RCC 7860 (cell line): ENCODE measurements around the gene DRD5.

Source experiments
- DNase-seq: peaks from one replicate; pipeline ENCODE4 v3.0.0-alpha.2; 2015; ENCODE audit warnings: low spot score
- FAIRE-seq: peaks from 2 replicates; lab custom pipeline; 2012; peaks lifted over from hg19 to GRCh38; lab: Jason Lieb, UNC

The DRD5 gene

GRCh38 chr4:9812501-9813340 is 31.3 kb downstream of the DRD5 start:
- FAIRE-seq = no peak
- no peak for DNase-seq

DNA sequence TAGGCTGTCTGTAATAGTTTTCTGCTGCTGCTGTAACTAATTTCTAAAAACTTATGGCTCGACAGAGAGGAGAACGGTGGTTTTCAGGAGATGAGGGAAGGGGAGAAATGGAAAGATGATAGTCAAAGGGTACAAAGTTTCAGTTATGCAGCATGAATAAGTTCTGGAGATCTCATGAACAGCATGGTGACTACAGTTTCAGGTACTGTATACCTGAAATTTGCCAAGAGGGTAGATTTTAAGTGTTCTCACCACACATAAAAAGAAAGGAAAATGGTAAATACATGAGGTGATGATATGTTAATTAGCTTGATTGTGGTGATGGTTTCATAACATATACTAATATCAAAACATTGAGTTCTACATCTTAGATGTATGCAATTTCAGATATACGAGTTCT is 34.9 kb downstream of the DRD5 start:
- no peak for DNase-seq
- no peak for FAIRE-seq

GRCh38 chr4:9820343-9820742 is 38.9 kb downstream of the DRD5 start:
- no peak for FAIRE-seq
- DNase-seq = no peak

- FAIRE-seq (no peak), DNase-seq (no peak)
These were observed 43.6 kb downstream of the DRD5 start for GRCh38 chr4:9825049-9825448.

DNA sequence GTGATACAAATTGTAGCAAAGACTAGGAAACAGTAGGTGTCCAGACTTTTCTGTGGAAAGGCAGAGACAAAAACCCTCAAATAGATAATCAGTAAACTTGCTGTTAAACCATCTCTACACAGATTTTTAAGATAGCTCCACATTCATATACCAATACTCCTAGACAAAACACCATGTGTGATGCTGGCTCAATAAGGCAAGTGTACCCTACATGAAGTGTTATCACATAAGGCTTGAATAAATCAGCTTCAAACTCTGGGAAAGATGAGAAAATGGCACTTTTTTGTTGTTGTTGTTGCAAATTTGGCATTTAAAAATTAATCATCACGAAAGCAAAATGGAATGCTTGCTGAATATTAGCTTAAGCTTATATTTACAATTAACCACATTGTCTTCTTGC is 45.1 kb downstream of the DRD5 start:
- DNase-seq (no peak), FAIRE-seq (no peak)

DNA sequence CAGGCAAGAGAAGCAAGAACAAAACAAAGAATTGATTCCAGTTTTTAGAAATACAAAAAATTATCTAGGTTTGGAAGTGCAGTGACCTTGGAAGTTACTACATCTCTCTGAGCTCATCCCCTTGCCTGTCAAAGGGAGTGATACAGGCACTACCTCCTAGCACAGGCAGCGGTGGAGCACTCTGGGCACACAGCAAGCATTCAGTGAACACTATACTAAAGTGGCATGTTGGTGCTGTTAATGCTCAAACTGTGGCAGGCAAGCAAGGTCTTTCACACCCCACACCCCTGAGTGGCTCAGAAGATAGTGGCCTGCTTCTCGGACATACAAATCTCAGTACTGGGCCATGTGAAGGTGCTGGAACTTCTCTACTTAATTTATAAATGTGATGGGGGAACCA is 51.2 kb downstream of the DRD5 start:
- FAIRE-seq = no peak
- DNase-seq = no peak

GRCh38 chr4:9833421-9833820 is 52.0 kb downstream of the DRD5 start:
- FAIRE-seq (no peak), DNase-seq (no peak)
